MM.1S (cell line): Measurements from ENCODE around the gene DOK4.

Source experiments
- DNase-seq: peaks from one replicate; pipeline ENCODE4 v3.0.0-alpha.2; 2015
- H2AFZ ChIP-seq: fragments of 300-600 bp; sonication (generic); 2 replicates; pipeline ENCODE4 v1.6.0; 2016; ENCODE audit warnings: antibody characterized with exemption, low read length
- H3F3A ChIP-seq: fragments of 300-600 bp; sonication (generic); 2 replicates; pipeline ENCODE4 v1.6.1; 2016; ENCODE audit warnings: mild to moderate bottlenecking, antibody characterized with exemption, low read length, moderate library complexity, mixed read lengths; ENCODE audit not compliant: insufficient read depth
- H3K27ac ChIP-seq: fragments of 300-600 bp; sonication (generic); 2 replicates; pipeline ENCODE4 v1.5.1; 2016; ENCODE audit warnings: mild to moderate bottlenecking, low read length
- H3K27me3 ChIP-seq: fragments of 300-600 bp; sonication (generic); replicated peaks from 2 replicates; pipeline ENCODE4 v1.6.0; 2016; ENCODE audit warnings: low read length; ENCODE audit not compliant: insufficient read depth
- H3K36me3 ChIP-seq: fragments of 300-600 bp; sonication (generic); replicated peaks from 2 replicates; pipeline ENCODE4 v1.6.1; 2016; ENCODE audit warnings: mild to moderate bottlenecking, low read length, mixed read lengths; ENCODE audit not compliant: insufficient read depth
- H3K4me1 ChIP-seq: fragments of 300-600 bp; sonication (generic); 2 replicates; pipeline ENCODE4 v1.6.1; 2016; ENCODE audit warnings: low read length, mixed read lengths
- H3K4me2 ChIP-seq: fragments of 300-600 bp; sonication (generic); 2 replicates; pipeline ENCODE4 v1.6.0; 2016; ENCODE audit warnings: low read depth, low read length
- H3K4me3 ChIP-seq: fragments of 300-600 bp; sonication (generic); 2 replicates; pipeline ENCODE4 v1.5.1; 2016; ENCODE audit warnings: low read length, mixed read lengths
- H3K79me2 ChIP-seq: fragments of 300-600 bp; sonication (generic); 2 replicates; pipeline ENCODE4 v1.6.1; 2016; ENCODE audit warnings: mixed run types, low read length, mixed read lengths
- H3K9ac ChIP-seq: fragments of 300-600 bp; sonication (generic); 2 replicates; pipeline ENCODE4 v1.6.1; 2016; ENCODE audit warnings: low read length, mixed read lengths
- H3K9me2 ChIP-seq: fragments of 300-600 bp; sonication (generic); replicated peaks from 2 replicates; pipeline ENCODE4 v1.6.1; 2016; ENCODE audit warnings: mild to moderate bottlenecking, low read length, mixed read lengths; ENCODE audit not compliant: insufficient read depth
- H3K9me3 ChIP-seq: fragments of 300-600 bp; sonication (generic); replicated peaks from 2 replicates; pipeline ENCODE4 v1.6.1; 2016; ENCODE audit warnings: mild to moderate bottlenecking, low read length, mixed read lengths; ENCODE audit not compliant: insufficient read depth
- H4K20me1 ChIP-seq: fragments of 300-600 bp; sonication (generic); 2 replicates; pipeline ENCODE4 v1.6.1; 2016; ENCODE audit warnings: mild to moderate bottlenecking, low read length, moderate library complexity, mixed read lengths; ENCODE audit not compliant: insufficient read depth
- EZH2 ChIP-seq: fragments of 300-600 bp; sonication (generic); optimal IDR thresholded peaks from 2 replicates; pipeline ENCODE3; 2017; ENCODE audit warnings: low read depth, mild to moderate bottlenecking, antibody characterized with exemption, low read length, mixed read lengths
- EZH2phosphoT487 ChIP-seq: fragments of 300-600 bp; sonication (generic); IDR thresholded peaks from 2 replicates; pipeline ENCODE4 v1.6.1; 2018; ENCODE audit warnings: antibody characterized with exemption, low read length
- TF ChIP-seq, protein P1 (sequence below): fragments of 300-600 bp; sonication (generic); IDR thresholded peaks from 2 replicates; pipeline ENCODE4 v1.5.1; 2016; ENCODE audit warnings: antibody characterized with exemption, low read length, mixed read lengths

The DOK4 gene

DNA sequence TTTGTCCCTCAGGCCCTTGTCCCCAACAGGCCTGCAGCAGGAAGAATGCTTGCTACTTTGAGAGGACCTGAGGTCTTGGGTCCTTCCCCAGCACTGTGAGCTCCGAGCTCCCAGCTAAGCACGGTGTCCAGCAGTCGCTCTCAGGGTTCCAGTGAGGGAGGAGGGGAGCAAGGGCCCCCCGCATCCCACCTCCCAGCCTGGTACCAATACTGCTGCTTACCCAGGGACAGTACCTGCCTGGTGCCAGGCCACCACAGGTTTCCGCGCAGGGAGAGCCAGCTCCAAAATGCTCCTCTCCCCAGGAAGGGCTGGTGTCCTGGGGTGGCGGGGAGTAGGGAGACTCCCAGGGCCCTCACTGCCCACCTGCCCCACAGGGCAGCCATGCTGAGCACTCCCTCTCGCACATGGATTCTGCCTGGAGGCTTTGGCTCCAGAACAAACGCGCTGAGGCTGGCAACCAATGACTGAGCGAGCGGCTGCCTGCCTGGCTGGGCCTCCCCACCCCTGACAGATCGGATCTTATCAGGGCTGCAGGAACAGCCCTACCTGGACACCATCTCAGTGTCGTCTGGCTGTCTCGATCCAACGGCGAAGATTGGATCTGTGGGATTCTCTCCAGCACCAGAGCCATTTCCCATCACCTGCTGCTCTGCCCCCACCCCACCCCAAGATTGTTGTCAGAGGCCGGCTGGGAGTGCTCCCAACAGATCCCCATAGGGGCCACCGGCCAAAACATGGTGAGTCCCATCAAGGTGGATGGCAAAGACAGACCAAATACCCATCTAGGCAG lies 2.4 kb downstream of the DOK4 start:
- no peak overlapping the region for H3K27ac ChIP-seq

DNA sequence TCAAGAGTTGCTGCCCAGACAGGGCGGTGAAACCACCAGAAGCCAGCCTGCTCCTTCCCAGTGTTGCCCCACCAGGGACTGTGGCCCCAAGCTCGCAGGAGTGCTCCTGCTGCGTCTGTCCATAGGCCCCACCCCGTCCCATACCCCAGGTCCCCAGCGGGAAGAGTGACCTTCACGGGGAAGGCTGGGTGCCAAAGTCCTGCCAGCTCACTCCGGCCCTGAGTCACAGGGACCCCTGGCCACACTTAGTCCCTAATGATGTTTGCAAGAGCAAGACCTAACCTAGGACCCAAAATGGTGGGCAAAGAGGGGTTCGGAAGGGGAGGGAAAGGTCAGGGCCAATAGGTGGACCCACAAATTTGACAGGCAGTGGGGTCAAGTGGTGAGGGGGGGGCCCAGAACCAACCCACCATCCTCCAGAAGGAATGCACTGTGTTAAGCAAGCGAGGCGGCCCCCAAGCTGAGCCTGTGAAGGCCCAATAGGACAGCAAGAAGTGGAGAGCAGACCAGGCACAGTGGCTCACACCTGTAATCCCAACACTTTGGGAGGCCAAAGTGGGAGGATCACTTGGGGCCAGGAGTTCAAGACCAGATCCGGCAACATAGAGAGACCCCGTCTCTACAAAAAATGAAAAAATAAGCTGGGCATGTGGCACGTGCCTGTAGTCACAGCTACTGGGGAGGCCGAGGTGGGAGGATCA lies 3.3 kb downstream of the DOK4 start:
- Histone ChIP-seq H3K36me3 (no peaks in the 10 kb centered on the region), H3K9ac (no peak overlapping the region), H3K9me3 (no peaks in the 10 kb centered on the region), H3K4me3 (no peak overlapping the region), H3K4me1 (peaks cover 4% of the 10 kb centered on the region; the same call in 1 of the 2 replicates), H3K27ac (no peak overlapping the region), H3K9me2 (no peaks in the 10 kb centered on the region), H4K20me1 (no peaks in the 10 kb centered on the region), H3F3A (no peaks in the 10 kb centered on the region), H3K4me2 (no peak overlapping the region), H3K27me3 (0 out of 2 replicates have a peak, but pooled peaks cover 3% of the 10 kb centered on the region), H2AFZ (no peak overlapping the region), H3K79me2 (no peaks in the 10 kb centered on the region)
- no peak for DNase-seq
- TF ChIP-seq EZH2 (no peak), EZH2phosphoT487 (no peak)
- TF ChIP-seq, protein P1, sequence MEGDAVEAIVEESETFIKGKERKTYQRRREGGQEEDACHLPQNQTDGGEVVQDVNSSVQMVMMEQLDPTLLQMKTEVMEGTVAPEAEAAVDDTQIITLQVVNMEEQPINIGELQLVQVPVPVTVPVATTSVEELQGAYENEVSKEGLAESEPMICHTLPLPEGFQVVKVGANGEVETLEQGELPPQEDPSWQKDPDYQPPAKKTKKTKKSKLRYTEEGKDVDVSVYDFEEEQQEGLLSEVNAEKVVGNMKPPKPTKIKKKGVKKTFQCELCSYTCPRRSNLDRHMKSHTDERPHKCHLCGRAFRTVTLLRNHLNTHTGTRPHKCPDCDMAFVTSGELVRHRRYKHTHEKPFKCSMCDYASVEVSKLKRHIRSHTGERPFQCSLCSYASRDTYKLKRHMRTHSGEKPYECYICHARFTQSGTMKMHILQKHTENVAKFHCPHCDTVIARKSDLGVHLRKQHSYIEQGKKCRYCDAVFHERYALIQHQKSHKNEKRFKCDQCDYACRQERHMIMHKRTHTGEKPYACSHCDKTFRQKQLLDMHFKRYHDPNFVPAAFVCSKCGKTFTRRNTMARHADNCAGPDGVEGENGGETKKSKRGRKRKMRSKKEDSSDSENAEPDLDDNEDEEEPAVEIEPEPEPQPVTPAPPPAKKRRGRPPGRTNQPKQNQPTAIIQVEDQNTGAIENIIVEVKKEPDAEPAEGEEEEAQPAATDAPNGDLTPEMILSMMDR: no peak

More for the DNA sequence above, 2.4 kb downstream of the DOK4 start:
- no peaks in the 10 kb centered on the region for H3K36me3 ChIP-seq
- no peaks in the 10 kb centered on the region for H4K20me1 ChIP-seq
- H3K9ac ChIP-seq: no peak overlapping the region
- no peaks in the 10 kb centered on the region for H3K79me2 ChIP-seq
- no peaks in the 10 kb centered on the region for H3F3A ChIP-seq
- no peaks in the 10 kb centered on the region for H3K9me2 ChIP-seq
- H2AFZ ChIP-seq: no peak overlapping the region
- no peak overlapping the region for H3K4me2 ChIP-seq
- peaks cover 4% of the 10 kb centered on the region; the same call in 1 of the 2 replicates for H3K4me1 ChIP-seq
- no peak for TF ChIP-seq EZH2
- TF ChIP-seq, protein P1: no peak
- no peak for DNase-seq
- H3K27me3 ChIP-seq: 0 out of 2 replicates have a peak, but pooled peaks cover 3% of the 10 kb centered on the region
- no peak overlapping the region for H3K4me3 ChIP-seq
- H3K9me3 ChIP-seq: no peaks in the 10 kb centered on the region

DNA sequence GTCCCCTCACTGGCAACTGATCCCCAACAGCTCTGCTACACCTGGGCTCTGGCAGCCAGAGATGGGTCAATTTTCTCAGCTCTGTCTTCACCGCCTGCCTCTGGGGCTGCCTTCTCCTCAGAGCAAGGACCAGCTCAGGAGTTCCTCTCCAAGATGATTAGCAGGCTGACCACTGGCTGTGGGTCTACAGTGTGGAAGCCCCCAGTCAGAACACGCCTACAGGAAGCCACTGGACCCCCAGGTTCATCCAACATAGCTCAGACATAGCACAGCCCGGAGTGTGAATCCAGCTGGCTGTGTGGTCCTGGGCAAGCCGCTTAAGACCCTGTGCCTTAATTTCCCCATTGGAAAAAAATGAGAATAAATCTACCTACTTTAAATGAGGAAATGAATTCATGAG lies 4.9 kb downstream of the DOK4 start:
- Histone ChIP-seq H3K9me2 (no peaks in the 10 kb centered on the region), H3F3A (no peaks in the 10 kb centered on the region), H3K27ac (no peak overlapping the region), H3K4me2 (no peak overlapping the region), H3K27me3 (0 out of 2 replicates have a peak, but pooled peaks cover 3% of the 10 kb centered on the region), H2AFZ (no peak overlapping the region), H3K9ac (no peak overlapping the region), H3K4me1 (peaks cover 3% of the 10 kb centered on the region; the same call in 1 of the 2 replicates), H3K36me3 (no peaks in the 10 kb centered on the region), H4K20me1 (no peaks in the 10 kb centered on the region), H3K4me3 (no peak overlapping the region), H3K79me2 (no peaks in the 10 kb centered on the region), H3K9me3 (no peaks in the 10 kb centered on the region)
- DNase-seq: no peak
- TF ChIP-seq EZH2phosphoT487: no peak
- TF ChIP-seq, protein P1: no peak
- no peak for TF ChIP-seq EZH2
